ENCODE data around the gene SIDT1.
"Not testable (repeated sequence)": the region's sequence is repeated elsewhere in the genome, so short reads cannot be mapped to it uniquely, and the experiment has no call there.

SIDT1 gene

GRCh38 chr3:113631573-113631972, 99.2 kb downstream of the SIDT1 start:
- no peak for DNase-seq (ENCODE audit: low read depth in 4 of 4, low spot score in 1 of 4)

- no peak for DNase-seq (ENCODE audit: low read depth in 4 of 4, low spot score in 1 of 4)
Observed at GRCh38 chr3:113634782-113635474, 102.6 kb downstream of the SIDT1 start.

- not testable (repeated sequence) for DNase-seq (ENCODE audit: low read depth in 4 of 4, low spot score in 1 of 4)
Observed at GRCh38 chr3:113636034-113636433, 103.7 kb downstream of the SIDT1 start.

- no peak for DNase-seq (ENCODE audit: low read depth in 4 of 4, low spot score in 1 of 4)
Observed at GRCh38 chr3:113637756-113638155, 105.4 kb downstream of the SIDT1 start.

- no peak for DNase-seq (ENCODE audit: low read depth in 4 of 4, low spot score in 1 of 4)
Observed at GRCh38 chr3:113638910-113639309, 106.6 kb downstream of the SIDT1 start.

GRCh38 chr3:113643583-113643982, 111.2 kb downstream of the SIDT1 start:
- DNase-seq (ENCODE audit: low read depth in 4 of 4, low spot score in 1 of 4), result no peak

- no peak for DNase-seq (ENCODE audit: low read depth in 4 of 4, low spot score in 1 of 4)
Observed at GRCh38 chr3:113648524-113648923, 116.2 kb downstream of the SIDT1 start.

GRCh38 chr3:113649174-113649845, 117.0 kb downstream of the SIDT1 start:
- no peak for DNase-seq (ENCODE audit: low read depth in 4 of 4, low spot score in 1 of 4)

GRCh38 chr3:113654310-113654709, 122.0 kb downstream of the SIDT1 start:
- no peak for DNase-seq (ENCODE audit: low read depth in 4 of 4, low spot score in 1 of 4)

GRCh38 chr3:113654851-113655250, 122.5 kb downstream of the SIDT1 start:
- no peak for DNase-seq (ENCODE audit: low read depth in 4 of 4, low spot score in 1 of 4)

- DNase-seq (ENCODE audit: low read depth in 4 of 4, low spot score in 1 of 4), result no peak
Observed at GRCh38 chr3:113658107-113658506, 125.8 kb downstream of the SIDT1 start.

GRCh38 chr3:113659101-113659541, 126.8 kb downstream of the SIDT1 start:
- DNase-seq (ENCODE audit: low read depth in 4 of 4, low spot score in 1 of 4), result no peak

GRCh38 chr3:113659996-113660395, 127.6 kb downstream of the SIDT1 start:
- no peak for DNase-seq (ENCODE audit: low read depth in 4 of 4, low spot score in 1 of 4)

- DNase-seq (ENCODE audit: low read depth in 4 of 4, low spot score in 1 of 4), result no peak
Observed at GRCh38 chr3:113660458-113660857, 128.1 kb downstream of the SIDT1 start.

GRCh38 chr3:113660896-113661295, 128.5 kb downstream of the SIDT1 start:
- DNase-seq (ENCODE audit: low read depth in 4 of 4, low spot score in 1 of 4), result no peak

- DNase-seq (ENCODE audit: low read depth in 4 of 4, low spot score in 1 of 4), result no peak
Observed at GRCh38 chr3:113662824-113663223, 130.5 kb downstream of the SIDT1 start.

GRCh38 chr3:113663324-113663750, 131.0 kb downstream of the SIDT1 start:
- no peak for DNase-seq (ENCODE audit: low read depth in 4 of 4, low spot score in 1 of 4)

- DNase-seq (ENCODE audit: low read depth in 4 of 4, low spot score in 1 of 4), result no peak
Observed at GRCh38 chr3:113663761-113664160, 131.4 kb downstream of the SIDT1 start.

- DNase-seq (ENCODE audit: low read depth in 4 of 4, low spot score in 1 of 4), result no peak
Observed at GRCh38 chr3:113664523-113665094, 132.3 kb downstream of the SIDT1 start.

- no peak for DNase-seq (ENCODE audit: low read depth in 4 of 4, low spot score in 1 of 4)
Observed at GRCh38 chr3:113668015-113668414, 135.7 kb downstream of the SIDT1 start.

GRCh38 chr3:113673593-113673992, 141.2 kb downstream of the SIDT1 start:
- no peak for DNase-seq (ENCODE audit: low read depth in 4 of 4, low spot score in 1 of 4)

- no peak for DNase-seq (ENCODE audit: low read depth in 4 of 4, low spot score in 1 of 4)
Observed at GRCh38 chr3:113676261-113676660, 143.9 kb downstream of the SIDT1 start.

Data from stimulated activated CD4-positive, alpha-beta T cell treated with anti-CD3 and anti-CD28 coated beads, Interleukin-1b, Interleukin-23, amount 100 ng/mL, for 24 hours (primary cell).